ENCODE measurements around the gene VIPAS39. TPM values are rescaled to one million over a fixed set of nuclear protein-coding genes. Genes with fewer than 3 reads are reported as not detected.

VIPAS39 gene
- total and polyA plus RNA-seq, 9 of the 15 experiments (the other 6 are each of a cell fraction or from before 2014, with no cell fraction given) = 5.7 to 25.6 (median 9.9) TPM

DNA sequence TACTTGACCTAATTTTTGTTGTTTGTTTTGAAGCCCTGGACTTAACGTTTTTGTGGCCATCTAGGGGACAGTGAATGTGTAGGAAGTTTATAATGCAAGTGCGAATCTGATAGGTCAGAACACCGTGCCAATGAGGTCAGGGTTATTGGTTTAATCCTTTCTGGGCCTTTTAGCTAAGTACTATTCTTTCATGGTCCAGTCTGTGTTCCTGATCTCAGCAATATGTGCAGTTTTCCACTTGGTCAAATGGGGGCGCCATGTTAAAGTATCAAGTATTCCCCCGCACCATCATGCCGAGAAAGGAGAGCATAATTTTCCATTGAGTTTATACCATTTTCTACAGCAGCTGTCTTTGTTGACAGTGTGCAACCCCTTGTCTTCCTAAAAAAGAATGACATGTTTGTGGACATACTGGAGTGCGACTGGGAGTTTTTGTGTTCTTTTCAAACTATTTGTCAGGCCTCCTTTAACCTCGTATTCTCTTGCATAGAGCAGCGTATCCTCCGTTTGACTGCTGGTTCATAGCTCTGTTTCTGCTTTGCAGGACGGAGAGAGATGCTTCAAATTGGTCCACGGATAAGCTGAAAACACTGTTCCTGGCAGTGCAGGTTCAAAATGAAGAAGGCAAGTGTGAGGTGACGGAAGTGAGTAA is 1.8 kb upstream of the VIPAS39 start:
- in situ Hi-C loops (cut with MboI) (no loop called here), intact Hi-C loops (cut with micrococcal nuclease) (loop anchor here (1.0 to 5.0 kb wide), 6 partner anchors 52 to 188 kb away; partner anchors contain the start of genes GSTZ1, POMT2 and SPTLC2)
- Histone ChIP-seq H3K9me1 (ENCODE audit: control insufficient read depth, insufficient read depth, low read length) (peaks cover 5% of the 10 kb centered on the region), H3K4me1 (replicated peaks in 1 of 2; ENCODE audit: control insufficient read depth in 2 of 2, insufficient read depth in 2 of 2, low read length in 2 of 2) (peaks cover 7 to 11% of the 10 kb centered on the region in 2 experiments; a peak in 3 of 5 replicates), H4K20me1 (replicated peaks; ENCODE audit: control insufficient read depth, insufficient read depth, low read length) (peaks cover 12% of the 10 kb centered on the region; the same call in 1 of the 2 replicates), H3K27ac (ENCODE audit: extremely low read depth, low read depth, low read length) (peak overlapping the region; percentile 99; the same call in 2 of the 3 replicates), H3K9ac (ENCODE audit: insufficient read depth in 1 of 2, low read depth in 2 of 2, low read length in 2 of 2) (peak overlapping the region; percentile 19 to 98; a peak in 3 of 4 replicates), H2AFZ (ENCODE audit: low read depth, low read length) (no peak overlapping the region), H3K9me3 (replicated peaks; ENCODE audit: control insufficient read depth, insufficient read depth, low read depth, low read length) (no peaks in the 10 kb centered on the region), H3K4me3 (peak overlapping the region; percentile 96), H3K4me2 (ENCODE audit: insufficient read depth, low read length) (peak overlapping the region; percentile 97), H3K79me2 (ENCODE audit: control insufficient read depth, insufficient read depth, low read length) (peaks cover 48% of the 10 kb centered on the region), H3K36me3 (ENCODE audit: control insufficient read depth, insufficient read depth, low read length) (peaks cover 48% of the 10 kb centered on the region), H3K27me3 (ENCODE audit: control insufficient read depth in 2 of 2, insufficient read depth in 2 of 2, low read length in 2 of 2) (no peaks in the 10 kb centered on the region)
- TSS peak; percentile 58 for BruUV-seq (replicated peaks)
- POLR2A ChIA-PET = interaction anchor here (0.7 to 2.2 kb wide), 6 partner anchors 11 to 235 kb away, joined by 3 to 7 read pairs (median 5); no protein-coding TSS in a partner anchor
- ATAC-seq (peak; percentile 35), FAIRE-seq (peak; percentile 77), DNase-seq (ENCODE audit: extremely low read depth in 1 of 4, low spot score in 3 of 4) (peak; percentile 21 to 80 (median 36))
- CTCF ChIA-PET (ENCODE audit: low intra/inter-chr PET ratio) = interaction anchor here (0.6 kb wide), 1 partner anchor 154 kb away, joined by 3 read pairs; no protein-coding TSS in a partner anchor
- WGBS (ENCODE audit: insufficient coverage, low coverage, missing lambda C conversion rate) = 43% methylated on average over 13 of the region's 13 CpGs
- TF ChIP-seq, protein P1, sequence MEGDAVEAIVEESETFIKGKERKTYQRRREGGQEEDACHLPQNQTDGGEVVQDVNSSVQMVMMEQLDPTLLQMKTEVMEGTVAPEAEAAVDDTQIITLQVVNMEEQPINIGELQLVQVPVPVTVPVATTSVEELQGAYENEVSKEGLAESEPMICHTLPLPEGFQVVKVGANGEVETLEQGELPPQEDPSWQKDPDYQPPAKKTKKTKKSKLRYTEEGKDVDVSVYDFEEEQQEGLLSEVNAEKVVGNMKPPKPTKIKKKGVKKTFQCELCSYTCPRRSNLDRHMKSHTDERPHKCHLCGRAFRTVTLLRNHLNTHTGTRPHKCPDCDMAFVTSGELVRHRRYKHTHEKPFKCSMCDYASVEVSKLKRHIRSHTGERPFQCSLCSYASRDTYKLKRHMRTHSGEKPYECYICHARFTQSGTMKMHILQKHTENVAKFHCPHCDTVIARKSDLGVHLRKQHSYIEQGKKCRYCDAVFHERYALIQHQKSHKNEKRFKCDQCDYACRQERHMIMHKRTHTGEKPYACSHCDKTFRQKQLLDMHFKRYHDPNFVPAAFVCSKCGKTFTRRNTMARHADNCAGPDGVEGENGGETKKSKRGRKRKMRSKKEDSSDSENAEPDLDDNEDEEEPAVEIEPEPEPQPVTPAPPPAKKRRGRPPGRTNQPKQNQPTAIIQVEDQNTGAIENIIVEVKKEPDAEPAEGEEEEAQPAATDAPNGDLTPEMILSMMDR (IDR thresholded peaks at IDR 0.05 in 2 of 3, conservative IDR thresholded peaks at IDR 0.05 in 1 of 3; ENCODE audit: insufficient read depth in 2 of 3, low read depth in 1 of 3, low read length in 3 of 3) = peak; percentile 47 to 68 (median 63)
- TF ChIP-seq PRDM10 (IDR thresholded peaks at IDR 0.05; ENCODE audit: partially characterized antibody) (peak; percentile 15), RAD21 (CRISPR knock-in tag; conservative IDR thresholded peaks at IDR 0.05 in 1 of 2, IDR thresholded peaks at IDR 0.05 in 1 of 2) (peak in 1 of 2 experiments; percentile 52; a peak in 3 of 4 replicates), ZNF57 (CRISPR knock-in tag; IDR thresholded peaks at IDR 0.05) (no peak)
